Type B pancreatic cell (in vitro differentiated cells): ENCODE results near the gene PLAU. TPM values are rescaled to one million over a fixed set of nuclear protein-coding genes. Genes with fewer than 3 reads are reported as not detected.

Experiments used
- DNase-seq: peaks from one replicate; pipeline ENCODE4 v3.0.0; 2021; ENCODE audit warnings: mixed read lengths; ENCODE audit not compliant: unreplicated experiment; ENCODE audit errors: extremely low spot score
- H3K27ac Mint-ChIP-seq: 2 replicates; pipeline ENCODE4 v1.8.0; 2021; ENCODE audit warnings: mild to moderate bottlenecking, mixed read lengths
- H3K27me3 Mint-ChIP-seq: 2 replicates; pipeline ENCODE4 v1.8.0; 2021; ENCODE audit warnings: mixed read lengths
- H3K36me3 Mint-ChIP-seq: 2 replicates; pipeline ENCODE4 v1.8.0; 2021; ENCODE audit warnings: mixed read lengths
- H3K4me1 Mint-ChIP-seq: one replicate; pipeline ENCODE4 v1.8.0; 2021; ENCODE audit warnings: mixed read lengths; ENCODE audit not compliant: unreplicated experiment
- H3K4me3 Mint-ChIP-seq: 2 replicates; pipeline ENCODE4 v1.8.0; 2021; ENCODE audit warnings: mild to moderate bottlenecking, mixed read lengths
- H3K9me3 Mint-ChIP-seq: 2 replicates; pipeline ENCODE4 v1.8.0; 2021; ENCODE audit warnings: mixed read lengths
- total RNA-seq: library from RNA; stranded (reverse); gene quantifications from 2 replicates; pipeline ENCODE4 v1.2.1, GENCODE V29; 2021; ENCODE audit warnings: low replicate concordance
- TF ChIP-seq, protein P1 (sequence below): fragments of 200-600 bp; sonication (generic); conservative IDR thresholded peaks from 2 replicates; pipeline ENCODE4 v1.5.0; 2021; ENCODE audit warnings: antibody characterized with exemption, mild to moderate bottlenecking

PLAU gene
- total RNA-seq, 1 donor from 2014 or later = 3.5 TPM

DNA sequence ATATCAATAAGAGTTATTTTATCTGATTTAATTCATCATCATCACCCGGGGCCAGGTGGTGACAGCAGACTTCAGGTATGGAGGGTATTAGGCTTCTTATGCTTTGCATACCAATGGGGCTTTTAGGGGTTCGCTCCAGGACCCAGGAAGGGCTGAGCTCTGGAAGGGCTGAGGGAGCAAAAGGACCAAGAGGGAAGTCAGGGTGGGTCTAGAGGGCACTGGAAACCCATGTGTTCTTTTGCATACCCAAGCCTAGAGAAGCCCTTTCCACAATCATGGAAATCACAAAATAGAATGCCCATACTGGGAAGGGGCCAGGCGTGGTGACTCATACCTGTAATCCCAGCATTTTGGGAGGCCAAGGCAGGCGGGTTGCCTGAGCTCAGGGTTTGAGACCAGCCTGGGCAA, 56.1 kb downstream of the PLAU start:
- Mint-ChIP-seq H3K36me3 (no peaks in the 10 kb centered on the region), H3K9me3 (no peaks in the 10 kb centered on the region), H3K27me3 (no peaks in the 10 kb centered on the region), H3K27ac (peak overlapping the region; percentile 89), H3K4me1 (peaks cover 37% of the 10 kb centered on the region), H3K4me3 (no peak overlapping the region)
- DNase-seq = no peak
- TF ChIP-seq, protein P1, sequence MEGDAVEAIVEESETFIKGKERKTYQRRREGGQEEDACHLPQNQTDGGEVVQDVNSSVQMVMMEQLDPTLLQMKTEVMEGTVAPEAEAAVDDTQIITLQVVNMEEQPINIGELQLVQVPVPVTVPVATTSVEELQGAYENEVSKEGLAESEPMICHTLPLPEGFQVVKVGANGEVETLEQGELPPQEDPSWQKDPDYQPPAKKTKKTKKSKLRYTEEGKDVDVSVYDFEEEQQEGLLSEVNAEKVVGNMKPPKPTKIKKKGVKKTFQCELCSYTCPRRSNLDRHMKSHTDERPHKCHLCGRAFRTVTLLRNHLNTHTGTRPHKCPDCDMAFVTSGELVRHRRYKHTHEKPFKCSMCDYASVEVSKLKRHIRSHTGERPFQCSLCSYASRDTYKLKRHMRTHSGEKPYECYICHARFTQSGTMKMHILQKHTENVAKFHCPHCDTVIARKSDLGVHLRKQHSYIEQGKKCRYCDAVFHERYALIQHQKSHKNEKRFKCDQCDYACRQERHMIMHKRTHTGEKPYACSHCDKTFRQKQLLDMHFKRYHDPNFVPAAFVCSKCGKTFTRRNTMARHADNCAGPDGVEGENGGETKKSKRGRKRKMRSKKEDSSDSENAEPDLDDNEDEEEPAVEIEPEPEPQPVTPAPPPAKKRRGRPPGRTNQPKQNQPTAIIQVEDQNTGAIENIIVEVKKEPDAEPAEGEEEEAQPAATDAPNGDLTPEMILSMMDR = no peak

Other genes with a start within 250 kb of the PLAU start
- gene AGAP5, start 213.0 kb upstream of the PLAU start, total RNA-seq = 4.7 and 10.3 TPM in 2 replicates
- 75.5 and 90.3 TPM in 2 replicates for gene SEC24C, start 166.8 kb upstream of the PLAU start, total RNA-seq
- gene CHCHD1, start 129.1 kb upstream of the PLAU start, total RNA-seq = 32.6 and 37.1 TPM in 2 replicates
- 131 and 139 TPM in 2 replicates for gene ZSWIM8, start 125.5 kb upstream of the PLAU start, total RNA-seq
- 27.1 and 33.5 TPM in 2 replicates for gene NDST2, start 99.5 kb upstream of the PLAU start, total RNA-seq
- 24.9 and 27.5 TPM in 2 replicates for gene CAMK2G, start 36.6 kb upstream of the PLAU start, total RNA-seq
- gene VCL, start 87.0 kb downstream of the PLAU start, total RNA-seq = 110 and 125 TPM in 2 replicates
- 41.9 and 48.0 TPM in 2 replicates for gene AP3M1, start 239.7 kb downstream of the PLAU start, total RNA-seq
- gene ADK, start 240.1 kb downstream of the PLAU start, total RNA-seq = 23.1 and 28.5 TPM in 2 replicates